Inferior parietal cortex (tissue), 1 donor: ENCODE results near the gene LIM2.

Experiments
- DNase-seq: peaks from one replicate; pipeline ENCODE4 v3.0.0-alpha.2; 2016; ENCODE audit errors: extremely low spot score

The LIM2 gene

DNA sequence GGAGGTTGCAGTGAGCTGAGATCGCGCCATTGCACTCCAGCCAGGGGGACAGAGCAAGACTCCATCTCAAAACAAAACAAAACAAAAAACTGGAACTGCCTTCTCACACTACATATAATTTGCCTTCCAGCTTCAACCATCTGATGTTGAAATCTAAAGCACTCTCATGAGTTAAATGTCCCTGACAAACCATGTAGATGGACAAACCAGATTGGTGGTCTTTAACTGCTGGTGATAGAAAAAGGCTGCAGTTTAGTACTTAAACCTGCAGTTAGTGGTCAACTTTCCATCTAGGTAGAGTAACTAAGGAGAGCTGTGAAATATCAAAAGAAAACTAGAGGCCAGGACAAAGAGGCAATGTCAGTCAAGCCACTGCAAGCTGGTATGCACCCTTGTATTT lies 8.4 kb upstream of the LIM2 start:
- DNase-seq, result no peak

DNA sequence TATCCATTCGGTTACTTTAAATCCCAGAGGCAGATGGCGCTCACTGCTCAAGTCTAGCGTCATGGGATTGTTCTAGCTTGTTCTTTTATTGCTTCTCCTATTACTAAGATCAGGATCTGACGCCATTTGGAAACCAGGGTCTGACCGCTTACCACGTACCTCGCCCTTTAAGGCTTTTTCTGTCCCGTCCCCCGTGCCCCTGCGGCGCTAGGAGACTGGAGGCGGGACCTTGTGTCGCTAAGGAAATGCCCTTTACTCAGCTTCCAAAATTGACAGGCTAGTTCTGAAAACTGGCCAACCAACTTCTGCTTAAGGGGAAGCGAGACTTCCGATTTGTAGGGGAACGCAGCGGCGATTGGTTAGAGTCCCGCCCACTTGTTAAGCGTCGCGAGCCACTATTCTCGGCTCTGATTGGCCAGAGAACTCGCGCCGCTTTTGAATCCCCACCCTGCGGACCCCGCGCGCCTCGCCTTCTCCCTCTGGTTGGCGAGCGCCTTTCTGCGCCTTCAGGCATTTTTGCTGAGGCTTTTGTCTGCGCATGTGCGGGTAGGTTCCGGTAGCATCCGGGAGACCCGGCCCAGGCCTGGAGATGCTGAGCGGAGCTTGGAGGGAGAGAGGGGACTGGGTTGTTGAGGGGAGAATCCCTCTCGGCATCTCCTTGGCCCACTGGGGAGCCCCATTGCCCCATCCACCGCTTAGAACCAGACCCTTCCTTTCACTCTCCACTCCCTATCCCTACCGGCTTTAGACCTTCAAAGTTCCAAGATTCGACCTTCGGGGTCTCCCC lies 6.5 kb upstream of the LIM2 start:
- DNase-seq, result peak; percentile 98

DNA sequence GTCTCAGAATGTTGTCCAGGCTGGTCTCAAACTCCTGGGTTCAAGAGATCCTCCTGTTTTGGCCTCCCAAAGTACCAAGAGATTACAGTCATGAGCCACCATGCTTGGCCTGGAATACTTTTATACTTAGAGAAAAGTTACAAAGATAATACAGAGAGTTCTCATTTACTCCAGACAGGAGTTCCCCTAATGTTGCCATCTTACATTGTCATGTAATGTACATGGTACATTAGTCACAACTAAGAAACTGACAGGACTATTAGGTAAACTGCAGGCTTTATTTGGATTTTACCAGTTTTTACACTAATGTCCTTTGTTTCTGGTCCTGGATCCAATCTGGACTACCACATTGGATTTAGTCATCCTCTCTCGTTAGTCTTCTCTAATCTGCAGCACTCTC lies 4.9 kb upstream of the LIM2 start:
- no peak for DNase-seq

DNA sequence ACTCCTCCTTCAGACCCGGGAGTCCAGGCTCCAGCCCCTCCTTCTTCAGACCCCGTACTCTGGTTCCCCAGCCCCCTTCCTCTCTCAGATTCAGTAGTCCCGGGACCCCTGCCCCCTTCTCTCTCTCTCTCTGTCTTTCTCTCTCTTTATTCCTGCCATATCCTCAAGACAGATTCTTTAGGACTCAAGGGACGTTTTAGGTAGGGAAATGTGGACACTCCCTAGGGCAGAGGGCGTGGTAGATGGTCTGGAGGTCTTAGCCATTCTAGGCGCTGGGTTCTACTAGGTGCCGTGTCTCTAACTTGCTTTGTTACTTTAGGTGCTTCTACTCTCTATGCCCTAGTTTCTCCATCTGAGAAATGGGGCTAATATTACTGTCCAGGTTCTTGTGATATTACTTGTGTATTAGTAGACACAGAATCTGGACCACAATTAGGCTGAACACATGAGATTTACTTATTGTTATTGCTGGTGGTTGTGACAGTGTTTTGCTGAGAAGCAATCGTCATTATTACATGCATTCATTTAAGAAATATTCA lies 3.4 kb upstream of the LIM2 start:
- DNase-seq, result no peak

DNA sequence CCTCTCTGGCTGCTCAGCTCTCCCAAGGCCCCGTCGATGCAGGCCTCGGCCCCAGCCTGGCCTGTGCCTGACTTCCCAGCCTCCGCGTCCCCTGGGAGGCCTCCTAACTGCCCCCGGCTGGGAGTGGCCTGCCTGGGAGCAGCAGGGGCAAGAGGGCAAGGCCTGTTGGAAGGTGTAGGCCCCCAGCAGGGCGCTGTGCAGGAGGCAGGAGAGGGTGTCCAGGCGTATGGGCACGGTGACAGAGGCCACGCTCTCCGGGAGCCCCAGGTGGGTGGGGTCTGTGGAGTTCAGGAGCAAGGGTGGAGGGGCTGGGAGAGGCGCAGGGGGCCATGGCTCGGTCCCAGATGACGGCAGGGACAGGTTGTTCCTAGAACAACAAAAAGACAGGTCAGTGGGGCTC lies 1.4 kb upstream of the LIM2 start:
- DNase-seq, result no peak

DNA sequence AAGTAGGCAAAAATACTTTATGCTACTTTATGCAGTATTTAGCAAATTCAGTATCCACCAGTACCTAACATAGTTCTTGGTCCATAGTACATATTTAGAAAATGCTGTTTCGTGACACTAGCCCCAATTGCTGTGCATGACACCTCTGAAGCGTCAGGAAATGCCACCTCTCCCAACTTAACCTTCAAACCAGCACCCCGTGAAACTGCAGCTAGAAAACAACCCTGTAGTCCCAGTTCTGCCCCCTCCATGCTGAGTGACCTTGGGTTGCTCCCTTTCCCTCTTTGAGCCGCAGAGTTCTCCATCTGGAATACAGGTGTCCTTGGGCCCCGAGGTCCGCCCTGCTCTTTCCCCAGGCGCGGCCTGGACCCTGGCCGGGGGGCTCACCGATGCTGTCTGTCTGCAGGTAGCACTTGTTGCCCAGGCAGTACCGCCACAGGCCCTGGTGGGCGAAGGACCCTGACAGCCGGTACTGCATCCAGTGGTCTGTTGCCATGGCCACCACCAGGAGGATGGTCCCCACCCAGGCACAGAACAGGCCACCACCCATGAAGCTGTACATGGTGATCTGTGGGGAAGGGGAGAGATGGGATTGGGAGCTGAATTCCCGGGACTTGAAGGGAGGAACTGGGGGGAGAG lies 773 bp downstream of the LIM2 start:
- no peak for DNase-seq

DNA sequence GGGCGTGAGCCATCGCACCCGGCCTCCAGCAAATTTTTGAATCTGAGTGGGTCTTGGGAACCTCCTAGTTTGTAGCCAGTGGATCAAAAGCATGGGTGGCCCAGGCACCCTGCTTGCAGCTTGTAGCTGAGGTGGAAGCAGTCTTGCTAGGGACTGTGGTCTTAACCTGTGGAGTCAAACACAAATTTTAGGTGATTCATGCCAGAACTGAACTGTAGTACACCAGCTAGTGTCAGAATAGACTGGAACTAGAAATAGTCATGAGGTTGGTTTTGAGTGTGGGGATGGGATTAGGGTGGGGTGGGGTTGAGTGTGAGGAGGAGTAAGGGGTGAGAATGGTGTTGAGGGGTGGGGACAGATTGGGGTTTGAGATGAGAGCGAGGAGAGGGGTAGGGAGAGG lies 5.8 kb downstream of the LIM2 start:
- DNase-seq, result no peak

DNA sequence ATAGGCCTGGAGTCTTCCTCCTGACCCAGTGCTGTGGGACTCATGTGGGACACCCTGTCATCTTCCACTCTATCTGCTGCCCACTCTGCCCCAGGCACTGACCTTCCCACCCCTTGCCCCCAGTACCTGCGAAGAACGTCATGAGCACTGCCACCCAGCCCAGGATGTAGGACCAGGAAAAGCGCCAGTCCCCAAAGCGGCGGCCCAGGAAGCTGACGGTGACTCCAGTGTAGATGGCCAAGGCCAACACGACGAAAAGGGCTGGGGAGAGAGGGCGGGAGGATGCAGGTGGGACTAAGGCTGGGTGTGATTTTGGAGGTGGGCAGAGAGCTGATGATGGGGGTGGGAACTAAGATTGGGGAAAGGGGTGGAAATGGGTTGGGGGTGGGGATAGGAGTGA lies 7.4 kb downstream of the LIM2 start:
- no peak for DNase-seq

DNA sequence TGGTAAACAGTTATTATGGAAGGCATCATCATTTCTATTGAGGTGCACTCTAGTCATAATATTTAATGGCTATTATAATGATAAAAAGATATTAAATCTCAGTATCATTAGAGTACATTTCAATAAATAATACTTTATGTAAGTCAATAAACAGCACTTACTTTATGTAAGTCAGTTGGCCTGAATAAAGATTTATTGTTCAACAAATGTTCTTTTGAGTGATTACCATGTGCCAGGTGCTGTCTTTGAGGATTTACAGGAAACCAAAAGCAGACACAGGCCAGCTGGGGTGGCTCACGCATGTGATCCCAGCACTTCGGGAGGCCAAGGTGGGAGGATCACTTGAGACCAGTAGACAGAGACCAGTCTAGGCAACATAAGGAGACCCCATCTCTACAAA lies 10.4 kb downstream of the LIM2 start:
- no peak for DNase-seq

DNA sequence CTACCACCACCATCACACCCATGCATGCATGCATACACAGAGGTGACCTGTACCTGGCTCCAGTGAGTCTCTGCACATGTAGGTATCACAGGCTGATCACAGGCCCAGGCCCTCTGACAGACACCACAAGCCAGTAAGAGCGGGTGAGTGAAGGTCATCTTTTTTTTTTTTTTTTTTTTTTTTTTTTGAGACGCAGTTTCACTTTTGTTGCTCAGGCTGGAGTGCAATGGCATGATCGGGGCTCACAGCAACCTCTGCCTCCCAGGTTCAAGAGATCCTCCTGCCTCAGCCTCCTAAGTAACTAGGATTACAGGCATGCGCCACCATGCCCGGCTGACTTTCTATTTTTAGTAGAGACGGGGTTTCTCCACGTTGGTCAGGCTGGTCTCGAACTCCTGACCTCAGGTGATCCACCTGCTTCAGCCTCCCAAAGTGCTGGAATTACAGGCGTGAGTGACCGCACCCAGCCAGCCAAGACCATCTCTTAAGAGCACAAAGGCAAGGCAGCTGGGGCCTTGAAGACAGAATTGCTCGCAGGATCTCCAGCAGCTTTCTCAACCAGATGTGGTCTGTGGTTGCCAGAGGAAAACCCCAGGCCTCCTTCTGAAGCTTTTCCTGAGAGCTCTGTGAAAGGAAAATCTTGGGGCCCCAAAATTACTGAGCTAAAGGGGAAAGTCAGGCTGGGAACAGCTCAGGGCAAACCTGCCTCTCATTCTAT lies 12.1 kb downstream of the LIM2 start:
- no peak for DNase-seq

DNA sequence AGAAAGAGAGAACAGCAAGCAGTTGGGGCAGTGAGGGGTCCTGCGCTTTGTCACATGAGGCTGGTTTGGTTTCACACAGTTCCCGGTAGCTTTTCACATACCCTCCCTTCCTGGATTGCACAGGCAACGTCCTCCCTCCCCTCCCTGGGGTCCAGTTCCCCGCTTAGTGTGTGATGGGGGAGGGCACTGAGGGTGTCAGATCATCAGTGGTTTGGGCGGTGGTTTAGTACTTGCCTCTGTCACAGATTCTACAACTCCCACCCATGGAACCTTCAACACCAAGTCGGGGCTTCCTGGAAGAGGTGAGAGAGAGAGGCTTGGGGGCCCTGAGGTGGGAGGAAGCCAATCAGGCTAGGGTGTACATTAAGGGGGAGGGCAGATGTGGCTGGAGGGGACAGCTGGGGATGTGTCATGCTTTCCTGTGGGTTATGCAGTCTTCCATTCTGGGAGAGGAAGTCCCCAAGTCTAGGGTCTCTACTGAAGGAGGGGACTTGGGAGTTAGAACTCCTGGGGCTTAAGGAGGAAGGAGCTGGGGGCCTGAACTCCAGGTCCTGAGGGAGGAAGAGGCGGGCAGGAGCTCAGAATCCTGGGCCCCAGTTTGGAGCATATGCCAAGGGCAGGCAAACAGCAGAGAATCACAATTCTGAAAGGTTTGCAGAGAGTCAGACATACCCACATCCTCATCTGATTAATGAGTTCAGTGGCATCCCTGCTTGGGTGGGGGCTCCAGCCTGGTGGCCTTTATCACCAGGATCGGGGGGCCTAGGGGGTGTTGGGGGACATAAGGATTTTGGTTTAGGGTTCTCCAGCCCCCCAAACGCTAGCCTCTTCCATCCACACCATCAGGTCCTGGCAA lies 14.9 kb downstream of the LIM2 start, which contains the start of gene NKG7:
Gene NKG7 (minus strand): TSS at position 6 of the 856 bp plus-strand sequence. CDS start 119 bp downstream, outside the sequence.
- no peak for DNase-seq

DNA sequence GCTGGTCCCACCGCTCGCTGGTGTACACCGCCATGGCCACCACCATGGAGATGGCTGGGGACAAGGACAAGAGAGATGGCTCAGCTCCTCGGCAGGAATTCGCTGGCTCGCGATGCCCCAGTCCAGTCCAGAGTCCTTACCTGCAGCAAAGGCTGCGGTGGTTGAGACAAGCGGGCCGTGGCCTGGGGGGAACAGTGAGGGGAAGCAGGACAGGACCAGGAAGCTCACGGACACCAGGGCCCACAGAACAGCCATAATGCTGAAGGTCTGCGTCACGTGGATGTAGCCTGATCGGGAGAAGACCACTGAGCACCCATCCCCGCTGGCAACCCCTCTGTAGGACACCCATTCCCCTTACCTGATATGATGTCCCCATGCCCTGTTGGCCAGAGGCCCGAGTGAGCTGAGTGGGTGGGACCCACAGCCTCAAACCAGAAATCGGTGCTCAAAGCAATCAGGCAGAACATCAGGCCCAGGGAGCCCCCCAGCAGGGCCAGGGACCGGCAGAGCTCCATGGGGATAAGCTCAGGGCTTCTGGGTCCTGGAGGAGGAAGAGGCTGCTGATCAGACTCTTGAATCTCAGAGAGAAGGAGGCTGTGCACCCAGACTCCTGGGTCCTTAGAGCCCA lies 15.6 kb downstream of the LIM2 start:
- DNase-seq, result no peak

DNA sequence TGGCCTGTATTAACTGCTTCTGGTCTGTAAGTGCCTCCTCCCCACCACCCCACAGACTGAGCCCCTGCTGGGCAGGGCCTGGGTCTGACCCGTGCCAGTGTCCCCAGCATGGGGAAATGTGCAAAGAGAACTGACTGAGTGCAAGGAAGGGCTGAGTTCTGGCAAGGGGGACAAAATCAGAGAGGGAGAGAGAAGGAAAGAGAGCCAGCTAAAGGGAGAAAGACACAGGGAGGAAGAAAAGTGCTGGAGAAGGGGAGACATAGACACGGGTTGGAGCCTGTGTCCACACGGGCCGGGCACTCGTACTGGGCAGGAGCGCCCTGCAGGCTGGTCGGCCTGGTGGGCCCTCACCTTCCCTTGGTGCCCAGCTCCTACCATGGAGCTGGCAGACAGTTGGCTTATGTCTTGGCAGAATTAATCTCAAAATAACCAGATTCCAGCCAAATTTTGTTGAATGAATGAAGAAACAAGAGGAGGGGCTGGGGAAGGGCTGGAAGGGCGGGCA lies 16.5 kb downstream of the LIM2 start:
- DNase-seq, result no peak

DNA sequence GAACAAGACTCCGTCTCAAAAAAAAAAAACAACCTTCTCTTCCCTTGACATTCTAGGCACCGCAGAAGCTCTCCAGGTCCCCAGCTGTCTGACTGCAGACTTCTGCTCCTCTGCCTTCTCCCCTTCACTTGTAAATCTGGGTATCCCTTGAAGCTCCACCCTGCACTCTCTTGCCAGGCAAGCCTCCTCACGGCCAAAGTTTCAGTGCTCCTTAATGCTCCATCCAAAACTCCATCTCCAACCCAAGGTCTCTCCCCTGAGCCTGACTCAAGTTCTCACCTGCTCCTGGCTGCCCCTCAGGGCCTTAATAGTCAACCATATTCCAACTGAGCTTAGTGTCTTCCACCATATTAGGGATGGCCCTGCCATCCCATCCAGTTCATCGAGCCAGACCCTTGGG lies 17.5 kb downstream of the LIM2 start:
- DNase-seq, result no peak

DNA sequence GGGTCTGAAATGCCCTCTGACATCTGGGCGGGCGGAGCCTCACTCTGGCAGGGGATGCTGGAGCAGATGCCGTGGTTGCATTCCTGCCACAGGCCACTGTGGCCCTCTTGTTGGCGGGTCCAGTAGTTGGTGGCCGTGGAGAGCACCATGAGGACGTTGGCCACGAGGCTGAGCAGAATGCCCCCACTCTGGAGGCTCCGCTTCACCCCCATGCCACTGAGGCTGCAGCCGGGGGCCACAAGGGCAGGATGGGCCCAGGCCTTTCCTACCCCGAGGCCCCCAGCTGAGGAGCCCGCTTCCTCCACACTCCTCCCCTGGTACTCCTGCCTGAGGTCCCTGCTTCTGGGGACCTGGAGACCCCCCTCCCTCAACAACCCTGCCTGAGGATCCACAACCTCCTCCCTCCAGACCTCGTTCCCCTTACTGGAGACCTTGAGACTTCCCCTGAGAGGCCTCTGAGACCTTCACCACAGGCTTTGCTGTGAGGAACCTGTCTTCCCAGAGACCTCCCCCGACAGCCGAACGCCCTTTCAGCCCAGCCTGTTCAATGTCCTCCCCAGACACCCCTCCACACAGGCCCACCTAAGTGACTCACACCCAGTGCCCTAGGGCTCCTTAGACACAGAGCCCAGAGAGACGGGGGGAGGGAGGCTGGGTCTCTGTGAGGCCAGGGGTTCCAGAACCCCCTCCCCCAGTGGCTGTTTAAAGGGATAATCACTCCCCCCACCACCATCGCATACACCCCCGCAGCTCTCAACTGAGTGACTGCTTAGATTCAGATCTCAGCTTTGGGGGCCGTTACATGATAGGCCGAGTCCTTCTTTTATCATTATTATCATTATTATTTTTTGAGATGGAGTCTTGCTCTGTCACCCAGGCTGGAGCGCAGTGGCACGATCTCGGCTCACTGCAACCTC lies 19.1 kb downstream of the LIM2 start, which contains the start of gene CLDND2:
Gene CLDND2 (minus strand): TSS at position 638 of the 917 bp plus-strand sequence. CDS start 426 bp downstream, at position 212.
- no peak for DNase-seq

DNA sequence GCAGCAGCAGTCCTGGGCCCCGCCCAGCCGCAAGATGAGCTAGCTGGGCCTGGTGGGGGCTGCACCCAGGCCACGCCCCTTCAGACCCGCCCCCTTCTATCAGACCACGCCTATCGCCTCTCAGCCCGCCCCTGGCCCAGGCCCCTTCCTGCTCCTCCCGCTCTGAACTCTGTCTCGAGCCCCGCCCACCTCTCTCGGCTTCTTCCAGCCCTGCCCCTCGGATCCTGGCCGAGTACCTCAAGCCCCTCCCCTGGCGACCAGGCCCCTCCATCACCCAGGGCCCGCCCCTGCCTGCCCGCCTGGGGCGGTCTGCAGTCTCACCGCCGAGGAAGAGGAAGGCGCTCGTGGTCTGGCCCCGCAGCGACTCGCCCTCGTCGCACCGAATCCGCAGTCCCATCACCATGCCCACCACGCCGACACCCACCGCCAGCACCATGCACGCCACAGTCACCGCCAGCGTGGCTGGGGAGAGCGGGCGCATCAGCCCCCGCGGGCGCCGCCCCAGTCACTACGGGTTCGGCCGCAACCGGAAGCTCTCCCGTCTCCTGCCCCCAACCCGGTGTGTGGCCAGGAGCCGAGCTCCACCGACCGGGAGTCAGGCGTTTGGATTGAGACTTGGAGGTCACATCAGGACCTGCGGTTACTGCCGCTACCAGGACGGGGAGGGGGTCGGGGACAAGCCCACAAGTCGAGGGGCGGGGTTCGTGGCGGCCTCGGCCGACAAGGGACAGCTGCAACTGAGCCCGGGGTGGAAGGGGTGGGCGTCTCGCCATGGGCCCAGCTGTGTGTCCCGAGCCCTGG lies 20.0 kb downstream of the LIM2 start:
- DNase-seq, result peak; percentile 91

DNA sequence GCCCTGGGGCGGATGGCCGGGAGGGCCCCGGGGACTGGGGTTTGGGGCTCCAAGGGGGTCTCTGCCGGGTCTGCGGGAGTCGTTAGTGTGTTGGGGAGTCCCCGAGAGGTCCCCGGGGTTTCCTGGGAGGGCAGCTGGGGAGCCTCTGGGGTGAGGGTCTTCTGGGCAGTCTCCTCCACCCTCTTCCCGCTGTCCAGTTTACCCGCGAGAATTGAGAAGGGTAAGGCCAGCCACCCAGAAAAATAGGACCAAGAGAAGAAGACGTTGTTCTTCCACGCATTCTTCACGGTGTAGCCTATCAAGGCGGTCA lies 20.6 kb downstream of the LIM2 start:
- DNase-seq, result no peak

DNA sequence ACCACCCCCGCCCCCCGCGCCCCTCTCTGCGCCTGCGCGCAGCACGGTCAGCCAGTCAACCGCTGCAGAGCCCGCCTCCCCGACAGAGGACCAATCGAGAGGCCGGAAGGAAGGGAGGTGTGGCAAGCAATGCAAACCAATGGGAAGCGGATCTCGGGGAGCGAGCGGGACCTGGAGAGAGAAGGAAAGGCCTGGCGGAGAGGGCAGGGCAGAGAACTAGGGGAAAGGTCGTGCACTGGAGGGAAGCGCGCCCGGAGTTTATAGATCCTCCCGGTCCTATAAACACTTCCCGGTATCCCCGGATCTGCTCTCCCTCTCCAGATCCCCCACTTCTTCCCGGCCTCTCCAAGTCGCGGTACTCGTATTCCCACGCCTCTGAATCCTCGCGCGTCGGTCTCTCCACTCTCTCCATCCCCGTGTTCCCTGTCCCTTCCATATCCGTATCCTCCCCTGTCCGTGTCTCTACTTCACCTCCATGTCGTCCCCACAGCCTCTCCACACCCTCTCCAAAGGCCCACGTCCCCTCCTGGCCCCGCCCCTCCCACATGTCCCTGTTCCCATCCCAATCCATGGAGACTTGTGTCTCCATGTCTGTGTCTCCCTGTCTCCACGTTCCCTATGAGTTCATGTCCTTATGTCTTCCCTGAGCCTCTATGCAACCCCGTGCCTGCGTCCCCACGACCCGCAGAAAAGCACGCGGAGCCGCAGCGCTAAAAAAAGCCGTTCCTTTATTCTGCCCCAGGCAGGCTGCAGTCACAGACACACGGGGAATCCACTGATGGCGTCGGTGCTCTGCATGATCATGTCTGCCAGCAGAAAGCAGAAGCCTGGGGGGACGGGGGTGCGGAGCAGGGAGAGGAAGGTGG lies 21.2 kb downstream of the LIM2 start:
- peak; percentile 99 for DNase-seq
